GM19468 (cell line): ENCODE data around the gene COBLL1.

Source experiments
- ATAC-seq: cut with Tn5 transposase; IDR thresholded peaks from one replicate; pipeline ENCODE4 v1.9.1; 2021; ENCODE audit warnings: mild to moderate bottlenecking, moderate library complexity, moderate number of reproducible peaks; ENCODE audit not compliant: unreplicated experiment; ENCODE audit errors: extremely low read depth

Gene COBLL1

GRCh38 chr2:164655336-164655735 lies 186.3 kb downstream of the COBLL1 start:
- ATAC-seq: no peak

- ATAC-seq: no peak
Measured at GRCh38 chr2:164651361-164651760, 190.3 kb downstream of the COBLL1 start.

- ATAC-seq: no peak
Measured at GRCh38 chr2:164644036-164644700, 197.5 kb downstream of the COBLL1 start.

- ATAC-seq: no peak
Measured at GRCh38 chr2:164642946-164643555, 198.6 kb downstream of the COBLL1 start.

- ATAC-seq: no peak
Measured at GRCh38 chr2:164642268-164642667, 199.4 kb downstream of the COBLL1 start.
